WERI-Rb-1 (cell line): ENCODE measurements around the gene NSMCE1.

Experiments used
- DNase-seq: peaks from one replicate; pipeline ENCODE4 v3.0.0-alpha.2; 2020
- H3K27ac ChIP-seq: fragments of 250-450 bp; sonication (Bioruptor Pico); 2 replicates; pipeline ENCODE4 v1.5.1; 2020; ENCODE audit warnings: mild to moderate bottlenecking, moderate library complexity
- H3K27me3 ChIP-seq: fragments of 250-450 bp; sonication (Bioruptor Pico); 2 replicates; pipeline ENCODE4 v1.5.1; 2021; ENCODE audit warnings: mild to moderate bottlenecking, low read depth, moderate library complexity; ENCODE audit not compliant: insufficient read depth, severe bottlenecking
- H3K36me3 ChIP-seq: fragments of 250-450 bp; sonication (Bioruptor Pico); 2 replicates; pipeline ENCODE4 v1.5.1; 2020; ENCODE audit warnings: mild to moderate bottlenecking, moderate library complexity
- H3K4me3 ChIP-seq: 2 replicates; pipeline ENCODE4 v1.5.1; 2011; ENCODE audit warnings: low read depth, mild to moderate bottlenecking, control low read depth, low read length
- H3K9me3 ChIP-seq: fragments of 250-450 bp; sonication (Bioruptor Pico); 2 replicates; pipeline ENCODE4 v1.5.1; 2021; ENCODE audit warnings: mild to moderate bottlenecking, moderate library complexity; ENCODE audit not compliant: severe bottlenecking
- TF ChIP-seq, protein P1 (sequence below): IDR thresholded peaks from 2 replicates; pipeline ENCODE4 v1.5.1; 2011; ENCODE audit warnings: low read depth, mild to moderate bottlenecking, control low read depth, inconsistent platforms, low read length

The NSMCE1 gene

DNA sequence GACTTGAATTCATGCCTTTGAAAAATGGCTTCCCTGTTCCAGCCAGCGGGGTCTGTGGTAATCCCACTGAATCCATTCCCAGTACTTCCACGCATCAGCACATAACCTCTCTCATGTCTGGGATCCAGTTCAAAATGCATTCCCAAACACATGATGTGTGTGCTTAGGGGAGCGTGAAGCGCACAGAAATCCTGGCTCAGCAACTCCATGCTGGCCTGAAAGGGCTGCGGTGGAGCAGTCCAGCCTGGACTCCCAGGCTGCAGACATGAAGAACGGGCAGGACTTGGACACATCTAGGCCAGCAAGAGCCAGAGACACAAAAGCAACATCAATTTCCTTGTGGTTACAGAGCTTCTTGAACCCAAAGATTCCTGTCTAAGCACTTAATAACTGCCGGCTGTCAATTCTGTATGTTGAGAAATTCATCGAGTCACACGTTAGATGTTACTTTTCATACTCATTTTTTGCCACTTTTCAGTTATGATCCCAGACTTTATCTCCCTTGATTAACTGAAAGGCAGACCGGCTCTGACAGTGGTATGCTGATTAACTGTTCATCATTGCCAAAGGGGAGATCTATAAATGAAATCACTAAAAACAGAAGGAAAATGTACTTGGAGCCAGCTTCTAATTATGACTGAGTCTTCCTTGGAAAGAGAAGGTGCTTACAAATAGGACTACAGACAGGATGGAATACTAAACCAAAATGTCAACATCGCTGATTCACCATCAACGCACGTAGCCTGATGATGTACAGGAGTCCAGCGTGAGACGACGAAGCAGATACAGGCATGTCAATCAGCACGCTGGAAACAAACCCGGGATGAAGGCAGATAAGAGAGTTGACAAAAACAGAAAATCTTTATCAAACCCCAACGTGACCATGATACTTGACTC lies 23.0 kb downstream of the NSMCE1 start:
- TF ChIP-seq, protein P1, sequence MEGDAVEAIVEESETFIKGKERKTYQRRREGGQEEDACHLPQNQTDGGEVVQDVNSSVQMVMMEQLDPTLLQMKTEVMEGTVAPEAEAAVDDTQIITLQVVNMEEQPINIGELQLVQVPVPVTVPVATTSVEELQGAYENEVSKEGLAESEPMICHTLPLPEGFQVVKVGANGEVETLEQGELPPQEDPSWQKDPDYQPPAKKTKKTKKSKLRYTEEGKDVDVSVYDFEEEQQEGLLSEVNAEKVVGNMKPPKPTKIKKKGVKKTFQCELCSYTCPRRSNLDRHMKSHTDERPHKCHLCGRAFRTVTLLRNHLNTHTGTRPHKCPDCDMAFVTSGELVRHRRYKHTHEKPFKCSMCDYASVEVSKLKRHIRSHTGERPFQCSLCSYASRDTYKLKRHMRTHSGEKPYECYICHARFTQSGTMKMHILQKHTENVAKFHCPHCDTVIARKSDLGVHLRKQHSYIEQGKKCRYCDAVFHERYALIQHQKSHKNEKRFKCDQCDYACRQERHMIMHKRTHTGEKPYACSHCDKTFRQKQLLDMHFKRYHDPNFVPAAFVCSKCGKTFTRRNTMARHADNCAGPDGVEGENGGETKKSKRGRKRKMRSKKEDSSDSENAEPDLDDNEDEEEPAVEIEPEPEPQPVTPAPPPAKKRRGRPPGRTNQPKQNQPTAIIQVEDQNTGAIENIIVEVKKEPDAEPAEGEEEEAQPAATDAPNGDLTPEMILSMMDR, result no peak
- DNase-seq, result no peak
- H3K27me3 ChIP-seq, result no peaks in the 10 kb centered on the region
- H3K4me3 ChIP-seq, result no peak overlapping the region
- H3K27ac ChIP-seq, result no peak overlapping the region
- H3K36me3 ChIP-seq, result no peaks in the 10 kb centered on the region
- no peaks in the 10 kb centered on the region for H3K9me3 ChIP-seq

DNA sequence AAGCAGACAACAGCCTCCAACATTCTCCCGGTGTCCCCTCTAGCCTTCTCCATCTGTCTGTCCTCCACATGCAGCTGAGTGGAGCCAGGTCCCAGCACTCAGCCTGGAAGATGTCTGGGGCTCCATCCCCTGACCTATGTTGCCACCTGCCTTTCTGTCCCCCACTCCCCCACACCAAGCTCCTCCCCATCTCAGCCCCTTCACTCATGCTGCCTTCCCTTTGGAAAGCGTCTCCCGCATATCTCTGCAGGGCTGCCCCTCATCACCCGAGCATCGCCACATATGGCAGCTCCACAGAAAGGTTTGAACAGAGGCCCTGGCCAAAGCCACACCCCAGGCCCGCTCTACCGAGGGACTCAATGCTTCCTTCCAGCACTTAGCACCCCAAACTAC lies 24.2 kb downstream of the NSMCE1 start:
- H3K27me3 ChIP-seq, result no peaks in the 10 kb centered on the region
- no peaks in the 10 kb centered on the region for H3K9me3 ChIP-seq
- no peaks in the 10 kb centered on the region for H3K36me3 ChIP-seq
- no peak for DNase-seq
- no peak overlapping the region for H3K27ac ChIP-seq
- TF ChIP-seq, protein P1, result no peak
- no peak overlapping the region for H3K4me3 ChIP-seq

DNA sequence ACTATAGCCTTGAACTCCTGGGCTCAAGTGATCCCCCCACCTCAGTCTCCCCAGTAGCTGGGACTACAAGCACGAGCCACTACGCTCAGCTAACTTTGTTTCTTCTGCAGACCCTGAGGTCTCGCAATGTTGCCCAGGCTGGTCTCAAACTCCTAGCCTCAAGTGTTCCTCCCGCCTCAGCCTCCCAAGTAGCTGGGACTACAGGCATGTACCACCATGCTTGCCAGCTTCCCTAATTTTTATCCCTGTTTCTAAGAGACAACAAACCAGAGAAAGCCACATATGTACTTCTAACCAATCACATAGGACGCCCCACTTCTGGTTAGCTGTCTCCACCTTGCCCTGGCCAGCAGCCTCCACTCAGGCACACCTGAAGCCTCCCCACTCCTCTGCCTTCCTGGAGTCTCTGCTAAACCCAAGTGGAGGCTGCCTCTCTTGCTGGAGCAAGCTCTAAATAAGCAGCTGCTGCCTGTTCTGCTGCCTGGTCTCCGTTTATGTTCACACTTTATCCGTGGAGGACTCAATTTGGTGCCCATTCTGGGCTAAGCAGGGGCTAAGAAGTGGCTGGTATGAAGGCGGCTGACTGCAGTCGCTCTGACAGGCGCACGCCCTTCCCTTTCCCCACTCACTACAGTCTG lies 24.7 kb downstream of the NSMCE1 start:
- TF ChIP-seq, protein P1, result no peak
- H3K27me3 ChIP-seq, result no peaks in the 10 kb centered on the region
- H3K9me3 ChIP-seq, result no peaks in the 10 kb centered on the region
- no peak overlapping the region for H3K4me3 ChIP-seq
- no peak for DNase-seq
- no peak overlapping the region for H3K27ac ChIP-seq
- H3K36me3 ChIP-seq, result no peaks in the 10 kb centered on the region

DNA sequence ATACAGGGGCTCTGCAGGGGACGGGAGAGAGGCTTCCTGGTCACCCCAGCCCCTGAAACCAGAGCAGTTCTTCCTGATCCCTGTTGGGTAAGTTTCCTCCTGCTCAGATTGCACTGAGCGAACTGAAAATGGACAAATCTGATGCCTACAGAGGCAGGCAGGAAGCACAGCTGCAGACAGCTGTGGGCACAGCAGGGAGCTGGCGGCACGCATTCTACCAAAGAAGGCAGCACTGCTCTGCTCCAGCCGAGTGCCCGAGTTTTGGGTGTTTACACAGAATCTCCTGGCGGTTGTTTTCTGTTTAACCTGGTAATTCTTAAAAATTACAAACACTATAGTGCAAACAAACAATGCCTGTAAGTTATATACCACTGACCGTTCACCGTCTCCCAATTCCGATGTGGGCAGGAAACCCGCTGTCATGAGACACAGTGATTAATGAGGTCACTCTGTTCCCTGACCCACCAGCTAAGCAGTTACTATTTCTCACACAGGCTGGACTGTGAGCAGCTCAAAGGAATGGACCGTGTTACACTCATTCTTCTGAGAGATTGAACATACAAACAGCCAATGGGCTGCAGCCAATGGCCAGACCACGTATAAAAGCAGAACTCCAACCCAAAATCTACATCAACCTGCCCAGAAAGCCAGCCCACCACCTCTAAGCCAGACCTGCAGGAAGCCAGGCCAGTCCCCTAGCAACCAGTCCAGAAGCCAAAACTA lies 25.5 kb downstream of the NSMCE1 start:
- no peak for DNase-seq
- Histone ChIP-seq H3K9me3 (no peaks in the 10 kb centered on the region), H3K27ac (no peak overlapping the region), H3K36me3 (no peaks in the 10 kb centered on the region), H3K27me3 (no peaks in the 10 kb centered on the region), H3K4me3 (no peak overlapping the region)
- TF ChIP-seq, protein P1, result no peak

DNA sequence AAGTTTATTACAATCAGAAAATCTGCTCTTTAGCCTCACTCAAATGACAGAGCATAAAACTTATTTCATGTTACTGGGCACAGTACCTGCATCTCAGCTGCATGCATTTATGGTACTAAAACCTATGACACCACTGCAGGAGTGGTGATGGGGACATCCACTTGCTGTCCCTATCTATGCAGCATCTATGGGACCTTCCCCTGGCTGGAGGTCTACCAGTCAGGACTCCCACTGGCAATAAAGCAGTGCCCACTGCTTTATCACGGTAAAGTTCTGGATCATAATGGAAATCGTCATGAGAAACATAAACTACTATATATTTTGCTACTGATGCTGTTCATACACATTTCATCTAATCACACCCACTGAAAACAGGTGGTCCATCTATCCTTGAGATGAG lies 26.2 kb downstream of the NSMCE1 start:
- Histone ChIP-seq H3K4me3 (no peak overlapping the region), H3K27ac (no peak overlapping the region), H3K27me3 (no peaks in the 10 kb centered on the region), H3K36me3 (no peaks in the 10 kb centered on the region), H3K9me3 (no peaks in the 10 kb centered on the region)
- DNase-seq, result no peak
- TF ChIP-seq, protein P1, result no peak
